Heart right ventricle (tissue), 16 donors: ENCODE results near the gene CCR2. TPM values are rescaled to one million over a fixed set of nuclear protein-coding genes. Genes with fewer than 3 reads are reported as not detected.
"Not testable (repeated sequence)": the region's sequence is repeated elsewhere in the genome, so short reads cannot be mapped to it uniquely, and the experiment has no call there.

Experiments
- ATAC-seq, 8 donors: fragments of 200-7000 bp; cut with Tn5 transposase; one replicate each; pipeline ENCODE4 v1.9.1; 2020; ENCODE audit warnings: mild to moderate bottlenecking in 8 of 8, moderate library complexity in 8 of 8, moderate number of reproducible peaks in 1 of 8
- DNase-seq, 2 donors: peaks; one replicate each; pipeline ENCODE4 v3.0.0-alpha.2; 2020
- H3K27ac ChIP-seq, 10 donors: fragments of 200-600 bp; sonication (generic) in 2 of 10; one replicate each; pipeline versions ENCODE4 v1.5.0 to v1.8.0; 2020 to 2022; ENCODE audit warnings: mild to moderate bottlenecking in 3 of 10
- H3K27me3 ChIP-seq, 7 donors: fragments of 200-600 bp; one replicate each; pipeline ENCODE4 v1.8.0; 2021 to 2022; ENCODE audit warnings: mild to moderate bottlenecking in 2 of 7
- H3K36me3 ChIP-seq, 9 donors: fragments of 200-600 bp; sonication (generic) in 1 of 9; one replicate each; pipeline versions ENCODE4 v1.5.0 to v1.8.0; 2020 to 2022; ENCODE audit warnings: mild to moderate bottlenecking in 2 of 9
- H3K4me1 ChIP-seq, 9 donors: fragments of 200-600 bp; sonication (generic) in 1 of 9; one replicate each; pipeline versions ENCODE4 v1.5.0 to v1.8.0; 2020 to 2022; ENCODE audit warnings: mild to moderate bottlenecking in 4 of 9
- H3K4me3 ChIP-seq, 10 donors: fragments of 200-600 bp; sonication (generic) in 2 of 10; one replicate each; pipeline versions ENCODE4 v1.5.0 to v1.8.0; 2020 to 2022; ENCODE audit warnings: mild to moderate bottlenecking in 7 of 10, moderate library complexity in 2 of 10
- H3K9me3 ChIP-seq, 11 donors: fragments of 200-600 bp in 10 of 11; sonication (generic) in 2 of 11; one replicate each; pipeline versions ENCODE4 v1.5.0 to v1.8.0; 2013 to 2022; ENCODE audit warnings: mild to moderate bottlenecking in 2 of 11, control low read depth in 1 of 11, moderate library complexity in 1 of 11
- CTCF ChIP-seq, 9 donors: fragments of 200-600 bp; sonication (generic) in 2 of 9; IDR thresholded peaks; one replicate each; pipeline versions ENCODE4 v1.5.0 to v1.8.0; 2021 to 2022; ENCODE audit warnings: antibody characterized with exemption in 9 of 9, mild to moderate bottlenecking in 5 of 9, moderate library complexity in 1 of 9
- WGBS, 2 donors: extraction: QIAGEN DNeasy Blood & Tissue Kit; methylation state at CpG; one replicate each; pipeline ENCODE4 v1.1.7; 2013; ENCODE audit warnings: inconsistent platforms in 1 of 2; 5-methylcytosine and 5-hydroxymethylcytosine counted together
- intact Hi-C, 10 donors: fragments of 100-400 bp; cut with DNase I; formaldehyde crosslinking; loops; one replicate each; pipeline versions ENCODE4 v1.11.1 to v1.14.2; 2022
- polyA plus RNA-seq, 2 donors: library from polyadenylated mRNA; stranded (reverse); fragments of 200-250 nt; gene quantifications; one replicate each; pipeline ENCODE4 v1.2.3, GENCODE V29; 2013
- total RNA-seq, 10 donors: library from RNA; stranded (reverse); fragmentation: NEBNext Ultra II Directional in 3 of 10; extraction: Animal tissue kit (Norgen Biotek cat#: 25700) in 3 of 10; gene quantifications; one replicate each; pipeline versions ENCODE4 v1.2.1 to v1.2.4, GENCODE V29; 2021 to 2023
- donor health status: Arrhythmogenic right ventricular cardiomyopathy.
- donor health status: ischemic (EF 13 %, LVEDD 7.1; RV severe dilation, severe dysfunction).
- donor health status: healthy with polysubstance abuse.
- donor health status: DM: no; HTN: yes; CAD: no.
- donor health status: DM: no; HTN: no; CAD: no.
- donor health status: ischemic (EF 25% LVEDD 6.9; RV normal size, moderate dysfunction).
- donor health status: ischemic (EF 25% LVEDD 5.7; RV mildly dilated, moderate dysfunction).
- donor health status: healthy.
- donor health status: DM: yes; HTN: yes; CAD: no.
- donor health status: Ischemic cardiomyopathy.
- donor health status: ischemic (EF 35%, LVEDD 5.7; RV mildly dilated, moderate dysfunction).
- donor health status: nonischemic (EF 11% LVEDD 7.7; RV severe dilation, severe dysfunction).
- donor health status: DM: yes; HTN: yes; CAD: no.
- donor health status: PGD.
- donor health status: ischemic (EF 29% LVEDD 5.4; RV normal size, mild dysfunction).
- donor health status: nonischemic (EF 23%, LVEDD 6.1; RV moderate dilation, normal function).

CCR2 gene
- total and polyA plus RNA-seq, 12 donors, result 0.15 to 8.7 (median 0.58) TPM

GRCh38 chr3:46386205-46386604 is 32.3 kb downstream of the CCR2 start:
- H3K9me3 ChIP-seq, result no peaks in the 10 kb centered on the region
- ATAC-seq (peak in 2 of 8 donors; percentile 17 to 48), DNase-seq (no peak)
- peaks cover 0 to 10% (median 0%) of the 10 kb centered on the region in 7 donors for H3K27me3 ChIP-seq
- H3K27ac ChIP-seq, result peak overlapping the region in 1 of 10 donors; percentile 1
- no peaks in the 10 kb centered on the region for H3K36me3 ChIP-seq
- intact Hi-C loops, result no loop called here
- no peak overlapping the region for H3K4me3 ChIP-seq
- TF ChIP-seq CTCF (IDR thresholded peaks at IDR 0.05), result no peak
- H3K4me1 ChIP-seq, result peaks cover 0 to 29% (median 2%) of the 10 kb centered on the region in 9 donors
- 57 to 65% methylated on average over 4 of the region's 4 CpGs for WGBS, 2 donors

DNA sequence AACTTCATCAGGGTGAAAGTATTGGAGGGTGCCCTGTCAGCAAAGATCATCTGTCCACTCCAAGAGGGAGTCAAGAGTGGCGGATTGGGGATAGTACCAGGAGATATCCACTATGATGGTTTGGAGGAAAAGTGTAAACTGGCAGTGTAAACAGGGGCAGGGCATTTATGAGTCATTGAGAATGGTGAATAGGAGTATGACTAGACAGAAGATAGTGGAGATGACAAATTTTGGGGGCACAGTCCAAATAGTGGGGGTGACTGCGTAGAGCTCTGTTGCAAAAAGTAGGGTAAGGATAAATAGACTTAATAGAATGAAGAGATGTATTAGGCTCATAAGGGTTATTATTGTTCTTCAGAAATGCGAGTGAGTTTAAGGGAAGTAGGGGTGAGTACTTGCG is 34.9 kb downstream of the CCR2 start:
- 91 to 95% methylated on average over 4 of the region's 4 CpGs for WGBS, 2 donors
- ATAC-seq, H3K27ac ChIP-seq, DNase-seq, H3K9me3 ChIP-seq, intact Hi-C loops, H3K4me3 ChIP-seq, H3K27me3 ChIP-seq, H3K36me3 ChIP-seq: not testable (repeated sequence)
- H3K4me1 ChIP-seq, result peaks cover 0 to 23% (median 0%) of the 10 kb centered on the region in 9 donors

DNA sequence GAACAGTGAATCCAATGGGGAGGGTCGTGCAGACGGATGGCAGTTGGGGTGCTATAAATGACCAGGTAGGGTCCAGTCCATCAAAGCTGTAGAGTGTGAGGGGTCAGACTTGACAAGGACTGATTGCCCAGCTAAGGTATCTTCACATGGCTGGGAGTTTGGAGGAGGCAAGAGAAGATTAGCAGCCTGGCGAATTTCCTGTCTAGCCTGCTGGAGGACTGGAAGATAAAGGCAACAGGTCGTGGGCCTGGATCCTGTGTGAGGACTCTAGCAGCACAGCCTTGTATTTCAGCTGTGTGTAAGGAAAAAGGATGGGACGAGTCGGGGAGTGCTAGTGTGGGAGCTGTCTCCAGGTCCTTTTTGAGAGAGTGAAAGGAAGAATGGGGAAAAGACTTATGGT is 35.4 kb downstream of the CCR2 start:
- DNase-seq (no peak), ATAC-seq (no peak)
- H3K4me1 ChIP-seq, result peaks cover 0 to 23% (median 0%) of the 10 kb centered on the region in 9 donors
- no peak overlapping the region for H3K27ac ChIP-seq
- TF ChIP-seq CTCF (IDR thresholded peaks at IDR 0.05), result no peak
- H3K9me3 ChIP-seq, result no peaks in the 10 kb centered on the region
- 63 to 67% methylated on average over 6 of the region's 6 CpGs for WGBS, 2 donors
- intact Hi-C loops, result no loop called here
- peaks cover 0 to 10% (median 0%) of the 10 kb centered on the region in 7 donors for H3K27me3 ChIP-seq
- no peaks in the 10 kb centered on the region for H3K36me3 ChIP-seq
- no peak overlapping the region for H3K4me3 ChIP-seq

DNA sequence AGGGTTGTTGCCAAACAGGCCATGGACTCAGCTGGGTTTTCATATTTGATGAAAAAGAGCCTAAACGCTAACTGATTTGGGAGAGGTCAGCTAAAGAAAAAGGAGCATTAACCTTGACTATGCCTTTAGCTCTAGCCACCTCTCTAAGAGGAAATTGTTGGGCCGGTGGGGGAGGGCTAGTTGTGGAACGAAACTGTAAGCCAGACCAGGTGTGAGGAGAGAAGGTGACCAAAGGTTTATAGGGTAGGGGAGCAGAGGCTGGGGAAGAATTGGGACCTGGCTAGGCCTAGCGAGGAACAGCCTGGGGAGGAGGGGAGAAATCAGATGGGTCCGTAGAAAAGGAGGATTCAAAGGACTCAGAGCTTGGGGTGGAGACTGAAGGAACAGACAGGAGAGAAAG is 37.6 kb downstream of the CCR2 start:
- H3K27ac ChIP-seq, intact Hi-C loops, H3K4me3 ChIP-seq, H3K27me3 ChIP-seq, H3K36me3 ChIP-seq, DNase-seq, ATAC-seq, H3K9me3 ChIP-seq: not testable (repeated sequence)
- WGBS, 2 donors, result 88 to 96% methylated on average over 5 of the region's 5 CpGs
- peaks cover 0 to 35% (median 0%) of the 10 kb centered on the region in 9 donors for H3K4me1 ChIP-seq

- Histone ChIP-seq H3K4me1 (peaks cover 0 to 39% (median 0%) of the 10 kb centered on the region in 9 donors), H3K27ac (no peak overlapping the region), H3K9me3 (no peaks in the 10 kb centered on the region), H3K4me3 (no peak overlapping the region), H3K27me3 (no peaks in the 10 kb centered on the region), H3K36me3 (no peaks in the 10 kb centered on the region)
- ATAC-seq (no peak), DNase-seq (no peak)
- no peak for TF ChIP-seq CTCF (IDR thresholded peaks at IDR 0.05)
- intact Hi-C loops, result no loop called here
- WGBS, 2 donors, result 77 to 79% methylated on average over 2 of the region's 2 CpGs
These were observed 39.1 kb downstream of the CCR2 start for GRCh38 chr3:46393011-46393410.
